Panc1 (cell line): ENCODE results near the gene RASAL1.

Experiments used
- POLR2AphosphoS5 ChIP-seq: IDR thresholded peaks from 2 replicates; pipeline ENCODE4 v1.6.1; 2012; ENCODE audit warnings: mild to moderate bottlenecking, low read depth, low read length, moderate library complexity
- SIN3A ChIP-seq: IDR thresholded peaks from 2 replicates; pipeline ENCODE4 v1.6.1; 2012; ENCODE audit warnings: low read depth, mild to moderate bottlenecking, low read length, moderate library complexity, borderline replicate concordance; ENCODE audit not compliant: insufficient read depth
- TCF7L2 ChIP-seq: IDR thresholded peaks from 2 replicates; pipeline ENCODE4 v1.6.1; 2011; ENCODE audit warnings: mild to moderate bottlenecking, low read depth, low read length, inconsistent platforms
- TF ChIP-seq, protein P1 (sequence below): fragments of 450-650 bp; IDR thresholded peaks from 2 replicates; pipeline ENCODE4 v1.5.1; 2017; ENCODE audit warnings: mild to moderate bottlenecking
- TF ChIP-seq, protein P2 (sequence below), 2 experiments: IDR thresholded peaks; 2 replicates each; pipeline ENCODE4 v1.6.1; 2011 to 2012; ENCODE audit warnings: low read depth in 2 of 2, control low read depth in 1 of 2, low read length in 1 of 2, mild to moderate bottlenecking in 1 of 2, moderate library complexity in 1 of 2; ENCODE audit not compliant: insufficient read depth in 1 of 2

DNA sequence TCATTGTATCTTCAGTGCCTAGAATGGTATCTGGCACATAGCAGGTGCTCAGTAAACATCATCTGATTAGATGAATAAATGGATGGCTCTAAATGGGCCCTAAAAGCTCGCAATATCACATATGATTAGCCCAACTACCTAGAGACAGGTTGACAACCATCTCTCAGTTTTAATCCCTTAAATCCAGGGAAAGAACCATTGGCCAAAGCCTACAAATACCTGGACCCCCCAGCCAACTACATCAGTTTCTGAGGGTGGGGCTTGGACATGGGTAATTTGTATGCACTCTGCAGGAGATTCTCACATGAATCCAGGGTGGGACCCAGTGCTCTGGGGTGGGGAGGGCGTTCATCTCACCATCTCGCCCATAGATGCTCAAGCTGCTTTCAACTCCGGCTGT lies 83.8 kb downstream of the RASAL1 start:
- TF ChIP-seq, protein P1, sequence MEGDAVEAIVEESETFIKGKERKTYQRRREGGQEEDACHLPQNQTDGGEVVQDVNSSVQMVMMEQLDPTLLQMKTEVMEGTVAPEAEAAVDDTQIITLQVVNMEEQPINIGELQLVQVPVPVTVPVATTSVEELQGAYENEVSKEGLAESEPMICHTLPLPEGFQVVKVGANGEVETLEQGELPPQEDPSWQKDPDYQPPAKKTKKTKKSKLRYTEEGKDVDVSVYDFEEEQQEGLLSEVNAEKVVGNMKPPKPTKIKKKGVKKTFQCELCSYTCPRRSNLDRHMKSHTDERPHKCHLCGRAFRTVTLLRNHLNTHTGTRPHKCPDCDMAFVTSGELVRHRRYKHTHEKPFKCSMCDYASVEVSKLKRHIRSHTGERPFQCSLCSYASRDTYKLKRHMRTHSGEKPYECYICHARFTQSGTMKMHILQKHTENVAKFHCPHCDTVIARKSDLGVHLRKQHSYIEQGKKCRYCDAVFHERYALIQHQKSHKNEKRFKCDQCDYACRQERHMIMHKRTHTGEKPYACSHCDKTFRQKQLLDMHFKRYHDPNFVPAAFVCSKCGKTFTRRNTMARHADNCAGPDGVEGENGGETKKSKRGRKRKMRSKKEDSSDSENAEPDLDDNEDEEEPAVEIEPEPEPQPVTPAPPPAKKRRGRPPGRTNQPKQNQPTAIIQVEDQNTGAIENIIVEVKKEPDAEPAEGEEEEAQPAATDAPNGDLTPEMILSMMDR, result no peak
- TF ChIP-seq TCF7L2 (no peak), POLR2AphosphoS5 (no peak), SIN3A (no peak)
- TF ChIP-seq, protein P2, sequence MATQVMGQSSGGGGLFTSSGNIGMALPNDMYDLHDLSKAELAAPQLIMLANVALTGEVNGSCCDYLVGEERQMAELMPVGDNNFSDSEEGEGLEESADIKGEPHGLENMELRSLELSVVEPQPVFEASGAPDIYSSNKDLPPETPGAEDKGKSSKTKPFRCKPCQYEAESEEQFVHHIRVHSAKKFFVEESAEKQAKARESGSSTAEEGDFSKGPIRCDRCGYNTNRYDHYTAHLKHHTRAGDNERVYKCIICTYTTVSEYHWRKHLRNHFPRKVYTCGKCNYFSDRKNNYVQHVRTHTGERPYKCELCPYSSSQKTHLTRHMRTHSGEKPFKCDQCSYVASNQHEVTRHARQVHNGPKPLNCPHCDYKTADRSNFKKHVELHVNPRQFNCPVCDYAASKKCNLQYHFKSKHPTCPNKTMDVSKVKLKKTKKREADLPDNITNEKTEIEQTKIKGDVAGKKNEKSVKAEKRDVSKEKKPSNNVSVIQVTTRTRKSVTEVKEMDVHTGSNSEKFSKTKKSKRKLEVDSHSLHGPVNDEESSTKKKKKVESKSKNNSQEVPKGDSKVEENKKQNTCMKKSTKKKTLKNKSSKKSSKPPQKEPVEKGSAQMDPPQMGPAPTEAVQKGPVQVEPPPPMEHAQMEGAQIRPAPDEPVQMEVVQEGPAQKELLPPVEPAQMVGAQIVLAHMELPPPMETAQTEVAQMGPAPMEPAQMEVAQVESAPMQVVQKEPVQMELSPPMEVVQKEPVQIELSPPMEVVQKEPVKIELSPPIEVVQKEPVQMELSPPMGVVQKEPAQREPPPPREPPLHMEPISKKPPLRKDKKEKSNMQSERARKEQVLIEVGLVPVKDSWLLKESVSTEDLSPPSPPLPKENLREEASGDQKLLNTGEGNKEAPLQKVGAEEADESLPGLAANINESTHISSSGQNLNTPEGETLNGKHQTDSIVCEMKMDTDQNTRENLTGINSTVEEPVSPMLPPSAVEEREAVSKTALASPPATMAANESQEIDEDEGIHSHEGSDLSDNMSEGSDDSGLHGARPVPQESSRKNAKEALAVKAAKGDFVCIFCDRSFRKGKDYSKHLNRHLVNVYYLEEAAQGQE (IDR thresholded peaks at IDR 0.05; ENCODE audit: insufficient read depth in 1 of 2, low read depth in 2 of 2, low read length in 1 of 2), result no peak
